A673 (cell line): ENCODE results near the gene GATA1.

Experiments
- CTCF ChIP-seq: fragments of 300-800, 200-600 bp; sonication (generic); conservative IDR thresholded peaks from 2 replicates; pipeline ENCODE4 v1.5.1; 2017; ENCODE audit warnings: low read depth, mild to moderate bottlenecking, antibody characterized with exemption, low read length, moderate library complexity, mixed read lengths
- EZH2 ChIP-seq: fragments of 200-600 bp; sonication (generic); IDR thresholded peaks from 2 replicates; pipeline ENCODE4 v1.6.1; 2017; ENCODE audit warnings: borderline replicate concordance, low read depth, mild to moderate bottlenecking, mixed read lengths, antibody characterized with exemption, low read length; ENCODE audit not compliant: poor library complexity, severe bottlenecking

- TF ChIP-seq EZH2 (no peak), CTCF (no peak)
Observed at GRCh38 chrX:48818866-48819265, 32.5 kb downstream of the GATA1 start.
